NCI-H128 (cell line): ENCODE measurements around the gene SLIT3.

ENCODE experiments used
- DNase-seq: peaks from one replicate; lab custom pipeline; 2025; ENCODE audit not compliant: unreplicated experiment; lab: John Stamatoyannopoulos, UW

Gene SLIT3

DNA sequence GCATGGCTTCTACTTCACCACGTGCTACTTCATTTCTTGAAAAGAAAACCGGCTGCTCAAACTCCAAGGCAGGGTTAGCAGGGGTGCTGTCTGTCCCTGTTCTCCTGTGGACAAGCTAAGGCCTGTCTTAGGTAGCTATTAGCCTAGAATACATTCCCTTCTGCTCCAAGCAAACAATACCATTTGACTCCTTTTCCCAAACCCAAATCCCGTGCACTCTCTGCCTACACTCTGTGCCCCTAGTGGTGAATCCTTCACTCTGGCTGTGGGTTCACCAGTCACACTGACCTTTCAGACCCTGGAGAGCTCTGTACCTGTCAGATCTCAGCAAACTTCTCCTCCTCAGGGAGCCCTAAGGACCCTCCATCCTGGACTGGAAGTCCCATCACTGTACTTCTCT lies 211.6 kb downstream of the SLIT3 start:
- no peak for DNase-seq

DNA sequence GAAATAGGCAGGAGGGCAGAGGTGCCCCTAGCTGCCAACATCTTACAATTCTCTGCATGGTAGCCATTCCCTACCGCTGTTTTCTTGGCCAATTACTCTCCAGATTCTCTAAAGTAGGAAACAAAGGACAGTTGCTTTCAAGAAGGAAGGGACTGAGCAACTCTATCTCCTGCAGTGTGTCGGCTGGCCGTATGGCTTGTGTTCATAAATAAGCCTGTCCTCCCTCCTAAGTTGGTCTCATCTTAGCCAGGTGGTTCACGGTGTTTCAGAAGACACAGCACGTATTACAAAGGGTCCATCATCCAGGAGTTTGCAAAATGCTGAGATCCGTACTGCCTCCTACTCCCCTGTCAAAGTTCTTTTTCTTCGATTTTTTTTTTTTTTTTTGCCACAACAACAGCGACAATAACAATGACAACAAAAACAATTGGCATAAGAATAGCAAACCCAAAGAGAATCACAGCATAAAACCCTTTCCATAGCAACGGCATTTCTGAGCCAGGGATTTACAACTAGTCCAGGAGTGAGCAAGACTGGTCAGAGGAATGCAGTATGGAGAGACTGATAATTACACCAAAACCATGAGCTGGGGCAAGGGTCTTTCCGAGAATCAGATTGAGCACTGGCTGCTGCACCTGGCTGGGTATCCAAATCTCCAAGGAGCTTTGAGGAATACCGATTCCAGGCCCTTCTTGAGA lies 212.8 kb downstream of the SLIT3 start:
- DNase-seq, result no peak

DNA sequence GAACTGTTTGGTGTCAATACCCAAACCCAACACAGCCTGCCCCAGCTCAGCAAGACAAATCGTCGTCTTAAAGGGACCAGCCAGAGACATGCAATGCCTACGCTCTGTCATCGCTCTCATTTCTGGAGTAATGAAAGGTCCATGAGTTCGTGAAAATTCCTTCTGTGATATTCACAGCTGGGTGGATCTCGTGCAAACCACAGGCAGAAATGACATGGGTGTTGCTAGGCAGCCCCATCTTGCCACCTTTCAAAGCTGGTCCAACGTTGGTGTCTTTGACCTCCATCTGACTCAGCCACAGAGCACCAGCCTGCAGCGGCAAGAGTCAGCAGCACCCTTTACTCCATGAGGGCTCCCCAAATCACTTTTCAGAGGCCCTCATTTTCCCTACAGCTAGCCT lies 215.3 kb downstream of the SLIT3 start:
- no peak for DNase-seq

DNA sequence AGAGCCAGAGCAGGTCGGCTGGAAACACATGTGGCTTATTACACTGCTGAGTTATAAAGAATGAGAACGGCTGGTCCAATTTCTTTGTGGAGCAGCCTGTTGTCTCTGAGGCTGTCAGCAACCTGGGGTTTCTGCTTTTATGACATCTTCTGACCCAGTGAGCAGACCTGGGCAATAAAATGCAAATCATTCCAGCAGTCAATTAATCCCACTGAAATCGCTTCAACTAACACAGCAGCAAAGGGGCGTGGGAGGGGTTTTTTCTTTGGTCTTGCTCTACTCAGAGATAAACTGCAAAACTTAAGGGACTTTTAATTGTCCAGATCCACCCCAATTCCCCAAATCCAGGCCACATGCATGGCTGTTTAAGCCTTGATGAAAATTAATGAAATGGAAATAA lies 215.7 kb downstream of the SLIT3 start:
- DNase-seq, result no peak

DNA sequence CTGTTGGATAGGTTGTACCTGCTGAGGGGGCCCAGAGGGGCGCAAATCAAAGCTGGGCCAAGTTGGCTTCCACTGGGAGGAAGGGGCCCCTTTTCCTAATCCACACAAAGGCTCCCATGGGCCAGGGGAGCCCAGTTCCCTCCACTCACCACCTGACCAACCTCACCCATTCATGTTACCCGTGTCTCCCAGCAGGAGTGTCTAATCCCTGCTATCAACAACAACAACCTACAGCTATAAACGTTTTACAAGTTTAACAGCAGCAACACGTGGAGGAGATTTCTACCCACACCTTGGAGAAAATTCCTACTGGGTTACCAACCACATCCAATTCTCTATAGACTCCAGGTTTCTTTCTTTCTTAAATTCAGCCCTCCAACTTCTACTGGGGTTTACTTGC lies 216.2 kb downstream of the SLIT3 start:
- no peak for DNase-seq

DNA sequence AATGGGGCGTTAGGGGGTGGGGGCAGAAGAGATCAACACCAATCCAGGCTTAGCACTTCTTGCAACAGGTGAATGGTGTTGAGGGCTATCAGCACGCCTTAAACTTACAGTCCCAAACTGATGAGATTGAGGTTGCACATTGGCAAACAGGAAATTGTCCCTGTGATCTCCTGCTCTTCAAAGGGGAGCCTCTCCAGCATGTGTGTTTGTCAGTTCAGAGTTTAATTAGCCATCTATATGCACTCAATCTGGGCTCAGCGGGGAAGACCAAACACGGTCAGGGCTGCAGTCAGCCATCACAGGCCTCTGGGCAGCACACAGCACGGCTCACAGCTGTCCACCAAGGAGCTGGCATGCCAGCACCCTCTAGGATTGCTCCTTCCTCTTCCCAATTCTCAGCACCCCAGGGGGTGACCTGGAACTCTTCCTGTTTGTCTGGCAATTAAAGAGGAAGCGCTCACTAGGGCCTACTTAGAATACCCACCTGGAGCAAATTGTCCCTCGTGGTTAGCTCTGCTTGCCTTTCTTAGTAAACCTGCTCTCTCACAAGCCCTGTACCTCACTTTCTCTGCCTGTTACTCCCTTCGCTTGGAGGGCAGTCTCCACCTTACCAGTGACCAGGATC lies 217.4 kb downstream of the SLIT3 start:
- no peak for DNase-seq

DNA sequence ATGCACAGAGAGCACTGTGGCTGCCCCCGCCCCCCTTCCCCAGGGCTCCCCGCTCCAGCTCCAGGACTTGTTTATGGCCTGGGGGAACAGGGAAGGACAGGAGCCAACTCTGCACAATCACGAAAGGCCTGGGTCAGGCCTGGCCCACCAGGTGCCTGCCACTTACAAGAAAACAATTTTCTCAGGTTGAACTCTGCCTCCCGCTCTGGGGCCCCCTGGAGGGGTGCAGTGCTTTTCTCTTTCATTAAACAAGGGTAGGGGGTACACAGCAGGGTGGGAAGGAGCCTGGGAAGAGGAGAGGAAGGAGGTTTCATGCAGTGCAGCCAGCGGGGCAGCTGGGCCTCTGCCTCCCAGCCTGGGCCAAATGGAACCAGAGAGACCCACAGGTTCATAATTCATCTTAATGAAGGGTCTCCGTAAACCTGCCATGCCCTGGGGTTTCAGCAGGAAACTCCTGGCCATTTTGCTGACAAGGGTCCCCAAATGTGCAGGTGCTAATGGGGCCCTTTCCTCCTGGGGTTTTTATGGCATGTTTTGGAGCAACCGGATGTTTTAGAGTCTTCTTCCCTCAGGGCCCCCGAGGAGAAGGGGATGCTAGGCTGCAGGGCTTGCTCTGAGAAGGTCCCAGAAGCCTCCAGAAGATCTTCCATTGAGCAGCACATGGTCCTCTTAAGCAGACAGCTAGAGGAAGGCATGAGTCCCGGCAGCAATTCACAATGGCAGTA lies 219.8 kb downstream of the SLIT3 start:
- no peak for DNase-seq

DNA sequence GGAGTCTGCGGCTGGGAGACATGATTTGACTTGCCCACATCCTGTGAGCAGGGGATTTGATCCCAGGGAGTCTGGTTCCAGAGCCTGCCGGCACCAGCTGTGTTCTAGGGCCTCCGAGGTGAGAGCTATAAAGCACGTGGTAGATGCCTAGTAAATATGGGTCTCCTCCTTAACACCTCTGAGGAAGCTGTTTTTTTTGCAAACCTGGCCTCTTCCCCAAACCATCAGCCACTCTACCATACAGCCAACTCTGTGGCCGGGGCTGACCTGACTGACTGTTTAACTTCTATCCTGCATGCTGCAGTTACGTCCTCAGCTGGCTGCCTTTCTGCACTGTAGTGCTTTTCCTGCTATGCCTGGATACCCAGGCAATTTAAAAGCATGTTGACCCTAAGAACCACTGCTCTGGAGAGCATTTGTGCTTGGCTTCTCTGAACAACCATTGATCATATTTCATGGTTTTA lies 220.5 kb downstream of the SLIT3 start:
- DNase-seq, result no peak

DNA sequence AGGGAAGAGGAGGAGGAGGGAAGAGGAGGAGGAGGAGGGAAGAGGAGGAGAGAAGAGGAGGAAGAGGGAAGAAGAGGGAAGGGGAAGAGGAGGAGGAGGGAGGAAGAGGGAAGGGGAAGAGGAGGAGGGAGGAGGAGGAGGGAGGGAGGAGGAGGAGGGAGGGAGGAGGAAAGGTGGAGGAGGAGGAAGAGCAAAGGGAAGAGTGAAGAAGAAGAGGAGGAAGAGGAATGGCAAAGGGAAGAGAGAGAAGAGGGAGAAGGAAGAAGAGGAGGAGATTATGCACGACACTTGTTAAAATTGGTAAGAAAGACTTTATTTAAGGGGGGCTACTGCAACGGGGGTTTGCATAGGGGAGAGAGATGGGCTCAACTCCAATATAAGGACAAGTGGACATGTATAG lies 221.2 kb downstream of the SLIT3 start:
- no peak for DNase-seq

DNA sequence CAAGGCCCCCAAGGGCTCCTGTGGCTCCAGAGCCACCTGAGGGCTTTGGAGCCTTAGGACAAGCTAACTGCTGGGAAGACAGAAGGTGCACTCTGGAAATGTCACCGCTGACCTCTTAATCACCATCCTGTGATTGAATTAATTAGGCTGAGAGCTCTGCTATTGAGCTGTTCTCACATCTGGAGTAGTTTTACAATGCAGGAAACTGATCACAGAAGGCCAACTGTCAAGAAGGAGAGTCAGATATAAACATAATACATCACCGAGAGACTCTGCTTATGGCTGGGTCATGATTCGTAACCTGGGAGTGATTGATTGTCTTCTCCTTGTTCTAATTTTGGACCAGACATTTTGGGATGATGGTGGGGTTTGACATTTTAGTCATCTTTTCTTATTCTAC lies 226.1 kb downstream of the SLIT3 start:
- DNase-seq, result no peak

DNA sequence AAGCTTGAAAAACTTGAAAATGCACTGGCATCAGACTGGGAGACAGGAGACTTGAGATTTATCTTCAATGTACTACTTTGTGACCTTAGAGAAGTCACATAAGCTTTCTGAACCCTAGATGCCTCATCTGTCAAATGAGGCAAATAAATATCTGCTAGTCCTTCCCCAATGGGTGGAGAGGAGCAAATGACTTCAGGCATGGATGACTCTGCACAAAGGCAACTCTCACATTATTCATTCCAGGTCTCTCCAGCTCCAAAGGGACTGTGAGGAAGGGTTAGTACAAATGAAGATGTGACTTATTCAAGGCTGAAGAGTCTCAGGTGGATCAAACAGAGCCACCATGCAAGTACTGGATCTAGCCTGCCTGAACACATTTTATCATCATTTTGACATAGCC lies 228.7 kb downstream of the SLIT3 start:
- DNase-seq, result no peak

DNA sequence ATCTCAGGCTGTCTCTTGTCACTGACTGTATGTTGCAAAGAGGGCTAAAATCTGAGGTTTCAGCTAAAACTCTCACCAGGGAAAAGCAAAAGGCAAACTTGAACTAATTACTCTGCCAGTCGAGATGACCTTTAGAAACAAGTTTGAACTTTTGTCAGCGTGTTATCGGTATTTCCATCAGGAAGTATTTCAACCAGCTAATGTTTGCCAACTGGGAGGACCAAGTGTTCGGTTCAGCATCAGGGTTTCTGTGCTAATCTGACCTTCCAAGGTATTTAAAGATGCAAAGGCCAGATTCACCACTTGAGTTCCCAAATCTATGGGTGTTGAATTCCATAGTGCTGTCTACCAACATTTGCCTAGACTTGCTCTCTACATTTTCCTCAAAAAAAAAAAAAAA lies 230.5 kb downstream of the SLIT3 start:
- no peak for DNase-seq

DNA sequence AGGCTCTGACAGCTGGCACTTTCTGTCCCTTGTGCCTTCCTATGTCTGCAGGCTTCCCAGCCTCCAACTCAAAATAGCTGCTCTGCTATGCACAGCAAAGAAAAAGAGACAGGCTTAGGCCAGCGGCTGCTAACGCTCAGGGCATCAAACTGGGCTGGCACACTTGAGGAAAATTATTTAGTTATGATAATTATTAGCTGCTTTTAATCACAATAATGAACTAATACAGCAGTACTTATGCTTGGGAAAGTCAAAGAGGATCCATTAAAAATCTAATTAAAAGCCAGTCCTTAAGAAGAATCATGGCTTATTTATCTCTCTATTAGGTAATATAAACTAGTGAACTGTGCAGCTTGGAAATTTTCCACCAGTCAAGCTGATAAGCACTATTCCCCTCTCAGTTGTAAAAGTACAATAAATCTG lies 233.2 kb downstream of the SLIT3 start:
- DNase-seq, result no peak

DNA sequence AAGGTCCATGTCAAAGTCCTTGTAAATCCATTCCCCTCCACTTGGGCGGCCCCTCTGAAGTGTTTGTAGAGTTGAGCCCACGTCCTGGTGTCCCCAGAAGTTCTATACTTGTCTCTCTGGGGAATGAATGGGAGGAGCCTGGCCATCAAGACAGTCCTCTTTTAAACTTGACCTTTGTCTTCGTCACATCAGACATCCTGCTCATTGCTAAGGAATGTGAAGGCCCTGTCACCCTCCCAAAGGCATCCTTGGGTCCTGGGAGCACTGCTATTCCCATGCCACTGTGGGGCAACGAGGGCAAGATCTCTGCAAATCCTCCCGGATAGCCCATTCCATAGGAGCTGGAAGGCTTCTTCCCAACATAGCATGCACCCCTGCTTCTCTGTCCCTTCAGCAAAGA lies 235.5 kb downstream of the SLIT3 start:
- DNase-seq, result no peak

DNA sequence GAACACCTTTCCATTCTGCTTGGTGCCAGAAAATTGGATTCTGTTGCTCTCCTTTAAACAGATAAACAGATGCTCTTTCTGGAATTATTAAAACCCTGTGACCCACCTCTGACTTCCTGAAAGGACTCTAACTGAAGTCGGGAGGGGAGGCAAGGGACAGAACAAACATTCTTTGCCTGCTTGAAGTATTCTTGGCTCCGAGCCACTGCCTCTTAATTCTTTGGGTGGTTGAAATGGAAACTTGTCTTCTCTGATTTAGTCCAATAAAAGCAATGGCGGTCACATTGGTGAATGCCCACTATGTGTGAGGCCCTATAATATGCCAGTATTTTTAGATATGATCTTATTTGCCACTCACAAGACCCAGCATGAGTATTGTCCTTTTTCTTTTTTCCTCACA lies 236.8 kb downstream of the SLIT3 start:
- no peak for DNase-seq

DNA sequence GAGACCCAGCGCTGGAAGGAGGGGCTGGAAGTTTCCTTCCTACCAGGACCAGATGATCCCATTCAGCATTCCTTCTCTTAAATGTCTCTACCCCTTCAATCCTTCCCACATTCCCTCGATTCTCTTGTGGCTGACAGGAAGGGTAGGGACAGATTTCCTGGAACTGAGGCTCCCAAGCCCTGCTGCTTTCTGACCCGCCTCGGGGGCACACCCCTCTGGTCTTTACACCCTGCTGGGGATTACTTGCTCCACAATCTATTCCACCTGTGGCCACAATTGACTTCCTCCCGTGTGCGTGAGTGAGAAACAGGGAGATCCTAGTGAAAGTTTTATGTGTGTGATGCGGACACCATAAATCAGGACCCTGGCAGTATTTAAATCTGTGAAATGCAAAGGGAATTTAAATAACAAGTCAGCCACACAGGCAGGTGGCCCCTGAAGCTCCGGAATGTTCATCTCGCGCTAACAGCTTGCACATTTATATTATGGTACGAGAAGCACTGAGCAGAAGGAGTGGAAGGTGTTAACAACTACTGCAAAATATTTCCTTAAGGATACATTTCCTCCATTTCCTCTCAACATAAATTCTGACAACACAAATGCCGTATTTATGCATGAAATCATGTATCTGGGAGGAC lies 237.5 kb downstream of the SLIT3 start:
- DNase-seq, result no peak

DNA sequence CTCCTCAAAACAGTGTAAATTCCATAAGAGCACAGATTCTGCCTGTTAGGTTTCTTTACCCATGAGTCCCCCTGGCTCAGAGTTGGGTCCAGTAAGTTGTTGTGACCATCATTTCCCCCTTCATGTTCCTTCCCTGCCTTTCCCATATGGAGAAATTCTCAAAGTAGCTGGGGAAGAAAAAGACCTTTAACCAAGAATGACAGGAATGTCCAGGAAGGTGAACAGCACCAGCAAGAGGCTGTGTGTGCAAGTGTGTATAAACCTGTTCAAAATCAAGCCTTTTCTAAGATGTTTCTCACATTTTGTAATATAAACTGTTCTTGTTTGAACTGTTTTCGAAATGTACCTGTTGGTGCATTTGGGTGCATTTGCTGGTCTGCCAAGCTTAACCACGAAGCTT lies 238.2 kb downstream of the SLIT3 start:
- no peak for DNase-seq

DNA sequence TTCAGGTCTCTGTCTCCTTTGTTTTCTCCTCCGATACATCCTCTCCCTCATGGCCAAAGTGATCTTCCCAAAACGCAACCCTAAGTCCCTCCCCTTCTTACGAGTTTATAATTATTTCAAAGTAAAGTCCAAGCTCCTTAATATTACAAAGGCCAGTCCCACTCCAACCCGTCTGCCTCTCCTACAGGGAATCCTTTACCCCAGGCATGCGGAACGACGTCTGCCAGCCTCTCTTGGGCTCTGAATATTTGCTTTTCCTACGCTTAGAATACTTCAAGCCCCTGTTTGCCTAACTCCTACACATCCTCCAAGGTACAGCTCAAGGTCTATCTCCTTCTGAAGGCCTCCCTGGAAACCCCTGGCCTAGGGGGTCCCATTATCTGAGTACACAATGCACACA lies 246.4 kb downstream of the SLIT3 start:
- no peak for DNase-seq

DNA sequence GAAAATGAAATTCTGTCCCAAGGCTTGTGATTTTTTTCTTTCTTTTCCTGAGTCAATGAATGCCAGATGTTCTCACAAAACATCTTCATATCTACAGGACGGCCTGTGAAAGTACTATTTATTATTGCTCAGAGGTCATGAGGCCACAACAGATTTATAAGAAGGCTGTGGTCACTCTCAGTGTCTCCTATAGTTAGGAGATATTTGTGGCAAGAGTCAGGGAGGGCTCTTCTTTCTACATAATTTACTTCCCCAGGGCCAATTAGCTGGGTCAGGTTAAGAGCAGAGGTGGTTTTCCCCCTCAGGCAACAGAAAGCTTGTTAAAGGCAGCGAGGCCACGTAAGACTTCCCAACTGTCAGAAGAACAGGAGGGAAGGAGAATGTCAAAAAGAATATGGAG lies 248.7 kb downstream of the SLIT3 start:
- no peak for DNase-seq

DNA sequence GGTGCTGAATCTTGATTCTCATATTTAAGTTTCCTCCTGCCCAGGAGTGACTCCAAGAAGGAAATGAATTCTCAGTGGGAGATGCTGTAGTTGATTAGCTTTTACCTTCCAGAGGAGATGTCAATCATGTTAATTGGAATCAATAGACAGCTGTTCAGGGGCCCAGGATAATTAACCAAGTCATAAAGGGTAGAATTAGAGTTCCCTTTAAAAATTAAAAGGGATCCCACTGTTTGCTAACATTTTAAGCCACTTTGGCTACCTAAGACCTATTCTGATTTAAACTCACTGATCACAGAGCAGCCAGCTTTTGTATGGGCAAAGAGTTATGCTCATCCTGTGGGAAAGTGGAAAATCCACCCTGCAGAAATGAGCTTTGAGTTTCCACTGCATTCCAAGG lies 249.6 kb downstream of the SLIT3 start:
- no peak for DNase-seq

DNA sequence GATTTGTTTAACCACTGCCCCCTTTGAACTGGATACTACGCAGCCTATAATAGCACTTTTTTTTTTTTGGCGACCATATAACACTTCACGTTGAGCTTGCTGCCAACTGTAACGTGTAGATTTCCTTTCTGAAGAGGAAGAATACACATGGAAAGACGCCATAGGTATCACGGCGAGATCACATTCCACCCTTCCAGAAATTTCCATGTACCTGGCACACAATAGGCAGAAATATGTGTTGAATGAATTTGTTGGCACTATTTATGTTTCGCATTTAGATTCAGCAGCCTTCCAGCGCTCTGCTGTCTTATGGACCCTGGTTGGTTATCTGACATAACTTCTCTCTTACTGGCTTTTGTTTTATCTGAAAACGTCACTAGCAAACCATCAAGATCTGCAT lies 250.3 kb downstream of the SLIT3 start:
- DNase-seq, result no peak

DNA sequence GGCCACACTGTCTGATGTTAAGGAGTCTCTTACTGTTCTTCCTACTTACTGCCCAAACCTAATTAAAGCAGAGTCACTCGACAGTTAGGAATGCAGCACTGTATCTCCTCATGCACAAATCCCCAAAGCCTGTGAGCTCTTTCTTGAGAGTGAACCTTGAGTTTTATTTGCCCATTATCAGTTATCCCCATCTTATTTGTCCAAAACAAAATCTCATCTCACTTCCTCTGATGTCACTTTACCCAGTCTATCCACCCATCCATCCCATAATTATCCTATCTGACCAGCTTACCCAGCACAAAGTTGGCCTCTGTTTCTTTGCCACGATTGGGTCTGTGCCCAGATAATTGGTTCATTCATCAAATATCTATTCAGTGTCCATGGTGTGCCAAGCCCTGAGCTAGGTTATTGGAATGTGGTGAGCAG lies 250.8 kb downstream of the SLIT3 start:
- DNase-seq, result no peak
